Thyroid gland (tissue), 4 donors: ENCODE data around the gene TBXAS1.

Experiments used
- CTCF ChIP-seq, 6 experiments: fragments of 200-600 bp in 3 of 6; fragments of 450-650 bp in 3 of 6; sonication (generic) in 3 of 6; IDR thresholded peaks; one replicate each; pipeline ENCODE4 v1.5.1; 2016 to 2019; ENCODE audit warnings: antibody characterized with exemption in 6 of 6, mild to moderate bottlenecking in 2 of 6, inconsistent platforms in 1 of 6, moderate library complexity in 1 of 6
- POLR2A ChIP-seq, 2 donors: fragments of 450-650 bp; IDR thresholded peaks; one replicate each; pipeline ENCODE4 v1.6.1; 2017; ENCODE audit warnings: antibody characterized with exemption in 2 of 2, mild to moderate bottlenecking in 2 of 2, moderate library complexity in 1 of 2

GRCh38 chr7:140026935-140027334 lies 197.9 kb downstream of the TBXAS1 start:
- TF ChIP-seq CTCF (IDR thresholded peaks at IDR 0.05) (no peak), POLR2A (IDR thresholded peaks at IDR 0.05) (no peak)
